CD4-positive, alpha-beta T cell (primary cell): Measurements from ENCODE around the gene CDCA7L. TPM values are rescaled to one million over a fixed set of nuclear protein-coding genes. Genes with fewer than 3 reads are reported as not detected.

Experiments used
- ATAC-seq: fragments of 200-7000 bp; cut with Tn5 transposase; one replicate; pipeline ENCODE4 v1.10.0; 2022; ENCODE audit warnings: mild to moderate bottlenecking; ENCODE audit not compliant: poor library complexity
- CTCF ChIA-PET: fragments of 350-600 bp; sonication (Branson Sonifier 250); formaldehyde crosslinking; loops from one replicate; lab custom pipeline; 2021; ENCODE audit warnings: antibody characterized with exemption, inconsistent platforms; lab: Charles Lee
- POLR2A ChIA-PET: fragments of 350-600 bp; sonication (Branson Sonifier 250); formaldehyde crosslinking; loops from one replicate; lab custom pipeline; 2021; ENCODE audit warnings: antibody characterized with exemption, inconsistent platforms; lab: Charles Lee
- DNase-seq, 14 experiments: peaks; one replicate each; pipeline ENCODE4 v3.0.0-alpha.2; 2013 to 2020; ENCODE audit warnings: mixed read lengths in 2 of 14
- H3K27ac ChIP-seq, 2 donors: one replicate each; pipeline versions ENCODE4 v1.5.1 to v1.7.0; 2013; ENCODE audit warnings: low read length in 2 of 2, low read depth in 1 of 2, mild to moderate bottlenecking in 1 of 2
- H3K27me3 ChIP-seq, 2 experiments: 1 replicate in 1 of 2; 2 replicates in 1 of 2; pipeline versions ENCODE4 v1.6.1 to v1.7.0; 2013; ENCODE audit warnings: low read length in 2 of 2, control low read depth in 1 of 2, mild to moderate bottlenecking in 1 of 2, moderate library complexity in 1 of 2; ENCODE audit not compliant: insufficient read depth in 2 of 2, control insufficient read depth in 1 of 2
- H3K36me3 ChIP-seq: one replicate; pipeline ENCODE4 v1.6.1; 2013; ENCODE audit warnings: low read length, control low read depth; ENCODE audit not compliant: insufficient read depth
- H3K4me1 ChIP-seq: one replicate; pipeline ENCODE4 v1.6.1; 2013; ENCODE audit warnings: low read length, control low read depth; ENCODE audit not compliant: insufficient read depth
- H3K4me3 ChIP-seq: one replicate; pipeline ENCODE4 v1.5.1; 2013; ENCODE audit warnings: mild to moderate bottlenecking, low read length, moderate library complexity
- H3K9me3 ChIP-seq, 2 experiments: 1 replicate in 1 of 2; 2 replicates in 1 of 2; pipeline versions ENCODE4 v1.6.1 to v1.7.0; 2013; ENCODE audit warnings: low read length in 2 of 2, mild to moderate bottlenecking in 2 of 2, control low read depth in 1 of 2, moderate library complexity in 1 of 2; ENCODE audit not compliant: control insufficient read depth in 1 of 2, insufficient read depth in 1 of 2
- H3K27ac Mint-ChIP-seq: one replicate; pipeline ENCODE4 v1.8.0; 2020; ENCODE audit warnings: mixed read lengths
- H3K27me3 Mint-ChIP-seq: one replicate; pipeline ENCODE4 v1.8.0; 2021; ENCODE audit warnings: mixed read lengths
- H3K36me3 Mint-ChIP-seq: one replicate; pipeline ENCODE4 v1.8.0; 2021; ENCODE audit warnings: low read depth, mixed read lengths
- H3K4me1 Mint-ChIP-seq: one replicate; pipeline ENCODE4 v1.8.0; 2021; ENCODE audit warnings: low read depth, mixed read lengths
- H3K4me3 Mint-ChIP-seq: one replicate; pipeline ENCODE4 v1.8.0; 2020; ENCODE audit warnings: mild to moderate bottlenecking, mixed read lengths
- H3K9me3 Mint-ChIP-seq: one replicate; pipeline ENCODE4 v1.8.0; 2020; ENCODE audit warnings: mixed read lengths
- intact Hi-C, 2 experiments: fragments of 100-400 bp; cut with DNase I in 1 of 2; cut with micrococcal nuclease in 1 of 2; formaldehyde crosslinking; loops; one replicate each; pipeline versions ENCODE4 v1.15.1 to v1.9.0; 2023 to 2025; cut with DNase I, micrococcal nuclease
- total RNA-seq, 174 experiments: library from RNA in 2 of 174; stranded (reverse) in 2 of 174; gene quantifications; one replicate each; pipeline ENCODE4 v1.2.3 and lab custom pipeline; 2021 to 2026
- TF ChIP-seq, protein P1 (sequence below): fragments of 200-600 bp; IDR thresholded peaks from one replicate; pipeline ENCODE4 v1.8.0; 2022; ENCODE audit warnings: antibody characterized with exemption, mild to moderate bottlenecking

The CDCA7L gene
- total RNA-seq, 2 experiments from 2014 or later, result 23.1 to 23.7 TPM

DNA sequence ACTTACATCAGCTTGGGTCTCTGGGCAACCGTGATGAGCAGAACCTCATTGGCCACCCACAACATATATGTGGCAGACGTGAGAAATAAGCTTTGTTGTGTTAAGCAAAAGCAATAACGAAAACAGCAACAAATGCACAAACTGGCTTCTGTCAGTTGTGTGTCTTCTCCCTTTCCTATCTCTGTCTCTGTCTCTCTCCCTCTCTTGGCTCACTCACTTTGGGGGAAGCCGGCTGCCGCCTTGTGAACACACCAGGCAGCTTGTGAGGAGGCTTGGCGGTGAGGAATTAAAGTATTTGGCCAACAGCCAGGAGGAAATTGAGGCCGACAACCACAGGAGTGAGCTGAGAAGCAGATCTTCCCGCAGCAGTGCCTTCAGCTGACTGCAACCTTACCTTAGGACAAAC is 21.9 kb upstream of the CDCA7L start:
- no peaks in the 10 kb centered on the region for H3K9me3 Mint-ChIP-seq

DNA sequence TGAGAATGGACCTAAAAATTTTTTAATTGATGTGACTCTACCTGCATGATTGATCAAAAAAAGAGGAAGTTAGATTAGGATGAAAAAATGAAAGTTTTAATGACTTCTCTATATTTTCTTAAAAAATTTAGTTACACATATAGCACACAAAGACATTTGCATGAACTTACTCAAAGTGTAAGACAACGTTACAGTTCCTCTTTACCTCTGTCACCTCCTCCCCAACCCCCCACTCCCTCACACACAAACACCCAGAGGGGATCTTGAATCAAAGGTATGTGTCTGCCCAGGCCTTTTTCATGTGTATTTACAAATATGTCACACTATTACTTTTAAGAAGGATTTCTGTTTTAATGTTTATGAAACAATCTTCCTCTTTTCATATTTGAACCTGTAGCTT is 20.6 kb upstream of the CDCA7L start:
- CTCF ChIA-PET, result no interaction called here
- Mint-ChIP-seq H3K36me3 (no peaks in the 10 kb centered on the region), H3K4me1 (peaks cover 24% of the 10 kb centered on the region), H3K9me3 (no peaks in the 10 kb centered on the region), H3K27me3 (no peaks in the 10 kb centered on the region), H3K4me3 (no peak overlapping the region), H3K27ac (no peak overlapping the region)
- H3K4me1 ChIP-seq, result peaks cover 11% of the 10 kb centered on the region
- intact Hi-C loops, result no loop called here
- H3K27me3 ChIP-seq, result no peaks in the 10 kb centered on the region
- no peak for ATAC-seq
- POLR2A ChIA-PET, result no interaction called here
- no peak overlapping the region for H3K27ac ChIP-seq
- no peak overlapping the region for H3K4me3 ChIP-seq
- H3K9me3 ChIP-seq, result no peaks in the 10 kb centered on the region
- TF ChIP-seq, protein P1, sequence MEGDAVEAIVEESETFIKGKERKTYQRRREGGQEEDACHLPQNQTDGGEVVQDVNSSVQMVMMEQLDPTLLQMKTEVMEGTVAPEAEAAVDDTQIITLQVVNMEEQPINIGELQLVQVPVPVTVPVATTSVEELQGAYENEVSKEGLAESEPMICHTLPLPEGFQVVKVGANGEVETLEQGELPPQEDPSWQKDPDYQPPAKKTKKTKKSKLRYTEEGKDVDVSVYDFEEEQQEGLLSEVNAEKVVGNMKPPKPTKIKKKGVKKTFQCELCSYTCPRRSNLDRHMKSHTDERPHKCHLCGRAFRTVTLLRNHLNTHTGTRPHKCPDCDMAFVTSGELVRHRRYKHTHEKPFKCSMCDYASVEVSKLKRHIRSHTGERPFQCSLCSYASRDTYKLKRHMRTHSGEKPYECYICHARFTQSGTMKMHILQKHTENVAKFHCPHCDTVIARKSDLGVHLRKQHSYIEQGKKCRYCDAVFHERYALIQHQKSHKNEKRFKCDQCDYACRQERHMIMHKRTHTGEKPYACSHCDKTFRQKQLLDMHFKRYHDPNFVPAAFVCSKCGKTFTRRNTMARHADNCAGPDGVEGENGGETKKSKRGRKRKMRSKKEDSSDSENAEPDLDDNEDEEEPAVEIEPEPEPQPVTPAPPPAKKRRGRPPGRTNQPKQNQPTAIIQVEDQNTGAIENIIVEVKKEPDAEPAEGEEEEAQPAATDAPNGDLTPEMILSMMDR, result no peak
- H3K36me3 ChIP-seq, result no peaks in the 10 kb centered on the region
- no peak for DNase-seq

More for the DNA sequence above, 21.9 kb upstream of the CDCA7L start:
- Mint-ChIP-seq H3K27ac (no peak overlapping the region), H3K4me1 (peaks cover 24% of the 10 kb centered on the region), H3K27me3 (peaks cover 1% of the 10 kb centered on the region), H3K36me3 (no peaks in the 10 kb centered on the region), H3K4me3 (peak overlapping the region; percentile 61)
- peak; percentile 51 for ATAC-seq
- POLR2A ChIA-PET, result interaction anchor here (1.1 to 1.2 kb wide), 2 partner anchors 23 to 540 kb away, joined by 3 to 6 read pairs; partner anchors contain the start of genes CDCA7L and SP4
- CTCF ChIA-PET, result interaction anchor here (1.0 kb wide), 1 partner anchor 36 kb away, joined by 3 read pairs; no protein-coding TSS in a partner anchor
- Histone ChIP-seq H3K4me3 (no peak overlapping the region), H3K9me3 (peaks cover 0 to 6% of the 10 kb centered on the region in 2 experiments), H3K36me3 (no peaks in the 10 kb centered on the region), H3K27ac (no peak overlapping the region), H3K4me1 (peaks cover 11% of the 10 kb centered on the region), H3K27me3 (no peaks in the 10 kb centered on the region)
- TF ChIP-seq, protein P1, result no peak
- intact Hi-C loops, result no loop called here
- peak in 11 of 14 experiments; percentile 2 to 58 (median 31) for DNase-seq

DNA sequence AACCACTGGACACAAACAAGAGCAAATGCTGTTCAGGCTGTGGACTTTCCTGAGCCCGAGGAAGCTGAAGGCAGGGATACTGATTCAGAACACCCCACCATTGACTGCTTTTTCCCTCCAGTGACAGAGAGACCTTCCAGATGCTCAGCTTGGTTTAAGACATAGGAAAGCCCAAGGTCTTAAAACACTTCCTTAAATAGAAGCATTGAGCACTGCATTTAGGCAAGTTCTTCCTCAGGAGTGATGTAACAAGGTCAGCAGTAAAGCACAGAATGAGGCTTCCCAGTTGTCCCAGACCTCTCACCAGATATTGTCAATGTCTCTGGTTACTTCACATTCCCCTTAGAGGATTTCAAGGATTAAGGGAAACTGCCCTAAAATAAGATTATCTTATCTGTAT is 19.6 kb upstream of the CDCA7L start:
- no peaks in the 10 kb centered on the region for H3K36me3 ChIP-seq
- intact Hi-C loops, result no loop called here
- no peaks in the 10 kb centered on the region for H3K27me3 ChIP-seq
- no peak overlapping the region for H3K27ac ChIP-seq
- no peaks in the 10 kb centered on the region for H3K9me3 Mint-ChIP-seq
- no peak overlapping the region for H3K4me3 Mint-ChIP-seq
- no peak for DNase-seq
- no peak overlapping the region for H3K4me3 ChIP-seq
- ATAC-seq, result no peak
- ChIA-PET CTCF (no interaction called here), POLR2A (no interaction called here)
- H3K27me3 Mint-ChIP-seq, result no peaks in the 10 kb centered on the region
- TF ChIP-seq, protein P1, result no peak
- H3K9me3 ChIP-seq, result no peaks in the 10 kb centered on the region
- H3K4me1 Mint-ChIP-seq, result peaks cover 24% of the 10 kb centered on the region
- peaks cover 11% of the 10 kb centered on the region for H3K4me1 ChIP-seq
- H3K27ac Mint-ChIP-seq, result no peak overlapping the region
- H3K36me3 Mint-ChIP-seq, result no peaks in the 10 kb centered on the region
